Measurements from ENCODE around the gene STIP1. TPM values are rescaled to one million over a fixed set of nuclear protein-coding genes. Genes with fewer than 3 reads are reported as not detected.

STIP1 gene
- total and polyA plus RNA-seq, 2 of the 4 experiments (the other 2 are of a cell fraction), result 201 to 489 TPM

DNA sequence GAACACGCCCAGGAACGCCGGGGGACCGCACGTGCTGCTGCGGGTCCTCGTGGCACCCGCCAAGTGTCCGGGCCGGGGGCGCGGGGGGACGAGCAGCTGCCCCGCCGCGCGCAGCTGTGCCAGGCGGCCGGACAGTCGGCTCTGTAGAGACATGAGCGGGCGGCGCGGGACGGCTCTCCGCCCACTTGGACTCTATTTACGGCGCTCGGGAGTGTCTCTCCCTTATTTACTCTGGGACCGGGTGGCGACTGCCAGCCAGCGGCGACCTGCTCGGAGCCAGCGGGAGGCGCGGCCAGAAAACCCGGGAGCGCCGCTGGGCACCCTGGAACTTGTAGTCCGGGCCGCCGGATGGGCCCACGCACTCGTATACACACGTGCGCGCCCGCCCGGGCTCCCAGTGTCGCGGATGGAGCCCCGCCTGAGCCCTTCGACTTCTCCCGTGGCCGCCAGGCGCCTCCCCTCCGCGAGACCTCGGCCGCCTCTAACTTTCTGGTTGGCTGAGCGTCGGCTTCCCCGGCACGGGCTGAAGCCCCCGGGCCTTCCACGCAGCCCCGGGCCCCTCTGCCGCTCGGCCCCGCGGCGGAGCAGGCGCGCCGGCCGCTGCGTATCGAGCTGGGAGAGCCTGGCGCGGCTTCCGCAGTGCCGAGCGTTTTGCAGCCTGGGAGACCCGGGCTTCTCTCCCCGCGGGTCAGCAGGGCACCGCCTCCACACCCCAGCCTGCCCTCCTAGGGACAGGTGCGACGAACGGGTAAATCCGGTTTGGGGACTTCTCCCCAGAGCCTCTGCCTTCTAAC, 19.9 kb upstream of the STIP1 start, which contains the start of gene MACROD1:
MACROD1 (minus strand) TSS at position 272 of the 794 bp plus-strand sequence; CDS start at position 153, 119 bp downstream.
- peak within 1 kb of the TSS; percentile 47; the same call in 1 of the 2 replicates for H4K91ac ChIP-seq (ENCODE audit: insufficient read depth, low read depth, low read length)
- peak within 1 kb of the TSS; percentile 43; the same call in 1 of the 2 replicates for H3K27ac ChIP-seq (ENCODE audit: insufficient read depth, low read length)
- H3K79me1 ChIP-seq (ENCODE audit: low read depth in 1 of 2, low read length in 2 of 2), result peaks cover 7 to 28% of the 10 kb centered on the region in 2 experiments; a peak in 3 of 4 replicates
- in situ Hi-C loops (cut with MboI; ENCODE audit: low sequenced_read_pairs) (no loop called here), intact Hi-C loops (cut with micrococcal nuclease) (no loop called here), dilution Hi-C loops (cut with HindIII; ENCODE audit: low sequenced_read_pairs, unreplicated experiment) (no loop called here)
- BruUV-seq (replicated peaks), result no TSS peak
- no peak within 1 kb of the TSS for H2BK20ac ChIP-seq (ENCODE audit: low read depth, low read length)
- H2AFZ ChIP-seq (replicated peaks; ENCODE audit: low read length, poor library complexity), result peak within 1 kb of the TSS; percentile 95
- POLR2A ChIA-PET (ENCODE audit: unreplicated experiment), result no interaction called here
- TF ChIP-seq, protein P1, sequence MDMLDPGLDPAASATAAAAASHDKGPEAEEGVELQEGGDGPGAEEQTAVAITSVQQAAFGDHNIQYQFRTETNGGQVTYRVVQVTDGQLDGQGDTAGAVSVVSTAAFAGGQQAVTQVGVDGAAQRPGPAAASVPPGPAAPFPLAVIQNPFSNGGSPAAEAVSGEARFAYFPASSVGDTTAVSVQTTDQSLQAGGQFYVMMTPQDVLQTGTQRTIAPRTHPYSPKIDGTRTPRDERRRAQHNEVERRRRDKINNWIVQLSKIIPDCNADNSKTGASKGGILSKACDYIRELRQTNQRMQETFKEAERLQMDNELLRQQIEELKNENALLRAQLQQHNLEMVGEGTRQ (IDR thresholded peaks at IDR 0.05; ENCODE audit: low read depth, low read length), result peak; percentile 62
- TF ChIP-seq MXI1 (IDR thresholded peaks at IDR 0.05; ENCODE audit: borderline replicate concordance, low read depth, low read length), result peak; percentile 85
- TF ChIP-seq, protein P2, sequence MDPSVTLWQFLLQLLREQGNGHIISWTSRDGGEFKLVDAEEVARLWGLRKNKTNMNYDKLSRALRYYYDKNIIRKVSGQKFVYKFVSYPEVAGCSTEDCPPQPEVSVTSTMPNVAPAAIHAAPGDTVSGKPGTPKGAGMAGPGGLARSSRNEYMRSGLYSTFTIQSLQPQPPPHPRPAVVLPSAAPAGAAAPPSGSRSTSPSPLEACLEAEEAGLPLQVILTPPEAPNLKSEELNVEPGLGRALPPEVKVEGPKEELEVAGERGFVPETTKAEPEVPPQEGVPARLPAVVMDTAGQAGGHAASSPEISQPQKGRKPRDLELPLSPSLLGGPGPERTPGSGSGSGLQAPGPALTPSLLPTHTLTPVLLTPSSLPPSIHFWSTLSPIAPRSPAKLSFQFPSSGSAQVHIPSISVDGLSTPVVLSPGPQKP (IDR thresholded peaks at IDR 0.05; ENCODE audit: borderline replicate concordance, low read depth, low read length), result no peak
- no peak for TF ChIP-seq CEBPB (IDR thresholded peaks at IDR 0.05; ENCODE audit: low read depth, low read length)
- no peak for TF ChIP-seq SMC3 (IDR thresholded peaks at IDR 0.05; ENCODE audit: low read depth, low read length)
- TF ChIP-seq MAZ (IDR thresholded peaks at IDR 0.05; ENCODE audit: borderline replicate concordance, low read depth, low read length), result peak; percentile 40; the same call in 1 of the 2 replicates
- TF ChIP-seq, protein P3, sequence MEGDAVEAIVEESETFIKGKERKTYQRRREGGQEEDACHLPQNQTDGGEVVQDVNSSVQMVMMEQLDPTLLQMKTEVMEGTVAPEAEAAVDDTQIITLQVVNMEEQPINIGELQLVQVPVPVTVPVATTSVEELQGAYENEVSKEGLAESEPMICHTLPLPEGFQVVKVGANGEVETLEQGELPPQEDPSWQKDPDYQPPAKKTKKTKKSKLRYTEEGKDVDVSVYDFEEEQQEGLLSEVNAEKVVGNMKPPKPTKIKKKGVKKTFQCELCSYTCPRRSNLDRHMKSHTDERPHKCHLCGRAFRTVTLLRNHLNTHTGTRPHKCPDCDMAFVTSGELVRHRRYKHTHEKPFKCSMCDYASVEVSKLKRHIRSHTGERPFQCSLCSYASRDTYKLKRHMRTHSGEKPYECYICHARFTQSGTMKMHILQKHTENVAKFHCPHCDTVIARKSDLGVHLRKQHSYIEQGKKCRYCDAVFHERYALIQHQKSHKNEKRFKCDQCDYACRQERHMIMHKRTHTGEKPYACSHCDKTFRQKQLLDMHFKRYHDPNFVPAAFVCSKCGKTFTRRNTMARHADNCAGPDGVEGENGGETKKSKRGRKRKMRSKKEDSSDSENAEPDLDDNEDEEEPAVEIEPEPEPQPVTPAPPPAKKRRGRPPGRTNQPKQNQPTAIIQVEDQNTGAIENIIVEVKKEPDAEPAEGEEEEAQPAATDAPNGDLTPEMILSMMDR (conservative IDR thresholded peaks at IDR 0.05; ENCODE audit: low read depth, low read length), result no peak
- TF ChIP-seq RFX5 (IDR thresholded peaks at IDR 0.05; ENCODE audit: low read depth, low read length), result no peak
- TF ChIP-seq CHD1 (IDR thresholded peaks at IDR 0.05; ENCODE audit: low read depth, low read length), result no peak
- TF ChIP-seq FOS (IDR thresholded peaks at IDR 0.05; ENCODE audit: low read depth, low read length), result no peak
- TF ChIP-seq BHLHE40 (IDR thresholded peaks at IDR 0.05; ENCODE audit: low read depth, low read length), result peak; percentile 92
- DNase-seq (peak; percentile 75), ATAC-seq (ENCODE audit: low read depth) (peak; percentile 96)
- H4K20me1 ChIP-seq (ENCODE audit: insufficient read depth, low read length), result no peaks in the 10 kb centered on the region
- no peaks in the 10 kb centered on the region for H3K36me3 ChIP-seq (ENCODE audit: control insufficient read depth, insufficient read depth, low read length)
- peak within 1 kb of the TSS; percentile 96 for H2AK5ac ChIP-seq (ENCODE audit: low read depth, low read length)
- no peaks in the 10 kb centered on the region for H3K27me3 ChIP-seq (ENCODE audit: control insufficient read depth, insufficient read depth, low read length)
- H3K4ac ChIP-seq (ENCODE audit: low read depth, low read length), result peak within 1 kb of the TSS; percentile 88
- peak within 1 kb of the TSS; percentile 91 for H3K14ac ChIP-seq (replicated peaks; ENCODE audit: low read depth, low read length)
- H2BK15ac ChIP-seq (ENCODE audit: low read depth, low read length), result no peak within 1 kb of the TSS
- H3K9me3 ChIP-seq (ENCODE audit: control insufficient read depth, insufficient read depth, low read length), result no peaks in the 10 kb centered on the region
- H3K23ac ChIP-seq (ENCODE audit: low read depth, low read length), result peak within 1 kb of the TSS; percentile 87
- H3K4me3 ChIP-seq (ENCODE audit: insufficient read depth, low read depth, low read length), result peak within 1 kb of the TSS; percentile 72
- CTCF ChIA-PET, result no interaction called here
- peak within 1 kb of the TSS; percentile 29; the same call in 1 of the 2 replicates for H4K5ac ChIP-seq (ENCODE audit: low read depth, low read length)
- no peak within 1 kb of the TSS for H3K18ac ChIP-seq (ENCODE audit: low read depth, low read length)
- peaks cover 5% of the 10 kb centered on the region; the same call in 1 of the 2 replicates for H3K4me1 ChIP-seq (ENCODE audit: control insufficient read depth, insufficient read depth, low read length)
- peak within 1 kb of the TSS; percentile 92 for H3K4me2 ChIP-seq (ENCODE audit: low read depth, low read length)
- H3K9ac ChIP-seq (ENCODE audit: low read depth, low read length), result peak within 1 kb of the TSS; percentile 59
- peak within 1 kb of the TSS; percentile 45 for H2BK120ac ChIP-seq (ENCODE audit: low read depth, low read length)
- H4K8ac ChIP-seq (ENCODE audit: low read depth in 2 of 2, low read length in 2 of 2), result peak within 1 kb of the TSS; percentile 72 to 83; a peak in 2 of 4 replicates
- H2BK5ac ChIP-seq (ENCODE audit: low read depth, low read length, poor library complexity, severe bottlenecking), result peak within 1 kb of the TSS; percentile 12
- H3K9me1 ChIP-seq (ENCODE audit: insufficient read depth, low read length), result peaks cover 6% of the 10 kb centered on the region; the same call in 1 of the 2 replicates
- H3K56ac ChIP-seq (ENCODE audit: extremely low read depth, insufficient read depth, low read length), result 0 out of 2 replicates have a peak within 1 kb of the TSS, but pooled peaks have one; percentile 16
- H2AK9ac ChIP-seq (replicated peaks; ENCODE audit: low read depth, low read length, poor library complexity), result peak within 1 kb of the TSS; percentile 93
- 0% methylated on average over 37 of the region's 92 CpGs; no CpG with 5 or more reads in 1 of the 2 experiments for whole genome bisulfite sequencing, 2 experiments (ENCODE audit: extremely low coverage in 2 of 2, insufficient read length in 1 of 2)
